ENCODE data around the gene RTN4R.
"Not testable (repeated sequence)": the region's sequence is repeated elsewhere in the genome, so short reads cannot be mapped to it uniquely, and the experiment has no call there.

RTN4R gene

GRCh38 chr22:20276468-20276867, 8.3 kb upstream of the RTN4R start:
- DNase-seq (ENCODE audit: low read depth), result no peak
- H3K4me3 ChIP-seq (replicated peaks; ENCODE audit: low read depth, low read length), result no peak overlapping the region
- TF ChIP-seq, protein P1, sequence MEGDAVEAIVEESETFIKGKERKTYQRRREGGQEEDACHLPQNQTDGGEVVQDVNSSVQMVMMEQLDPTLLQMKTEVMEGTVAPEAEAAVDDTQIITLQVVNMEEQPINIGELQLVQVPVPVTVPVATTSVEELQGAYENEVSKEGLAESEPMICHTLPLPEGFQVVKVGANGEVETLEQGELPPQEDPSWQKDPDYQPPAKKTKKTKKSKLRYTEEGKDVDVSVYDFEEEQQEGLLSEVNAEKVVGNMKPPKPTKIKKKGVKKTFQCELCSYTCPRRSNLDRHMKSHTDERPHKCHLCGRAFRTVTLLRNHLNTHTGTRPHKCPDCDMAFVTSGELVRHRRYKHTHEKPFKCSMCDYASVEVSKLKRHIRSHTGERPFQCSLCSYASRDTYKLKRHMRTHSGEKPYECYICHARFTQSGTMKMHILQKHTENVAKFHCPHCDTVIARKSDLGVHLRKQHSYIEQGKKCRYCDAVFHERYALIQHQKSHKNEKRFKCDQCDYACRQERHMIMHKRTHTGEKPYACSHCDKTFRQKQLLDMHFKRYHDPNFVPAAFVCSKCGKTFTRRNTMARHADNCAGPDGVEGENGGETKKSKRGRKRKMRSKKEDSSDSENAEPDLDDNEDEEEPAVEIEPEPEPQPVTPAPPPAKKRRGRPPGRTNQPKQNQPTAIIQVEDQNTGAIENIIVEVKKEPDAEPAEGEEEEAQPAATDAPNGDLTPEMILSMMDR (IDR thresholded peaks at IDR 0.05; ENCODE audit: low read length, missing control alignments), result no peak

GRCh38 chr22:20275836-20276235, 7.7 kb upstream of the RTN4R start:
- DNase-seq (ENCODE audit: low read depth), result no peak
- TF ChIP-seq, protein P1 (IDR thresholded peaks at IDR 0.05; ENCODE audit: low read length, missing control alignments), result no peak
- no peak overlapping the region for H3K4me3 ChIP-seq (replicated peaks; ENCODE audit: low read depth, low read length)

- not testable (repeated sequence) for DNase-seq (ENCODE audit: low read depth); H3K4me3 ChIP-seq (replicated peaks; ENCODE audit: low read depth, low read length)
These were observed 7.2 kb upstream of the RTN4R start for GRCh38 chr22:20275325-20275724.

DNA sequence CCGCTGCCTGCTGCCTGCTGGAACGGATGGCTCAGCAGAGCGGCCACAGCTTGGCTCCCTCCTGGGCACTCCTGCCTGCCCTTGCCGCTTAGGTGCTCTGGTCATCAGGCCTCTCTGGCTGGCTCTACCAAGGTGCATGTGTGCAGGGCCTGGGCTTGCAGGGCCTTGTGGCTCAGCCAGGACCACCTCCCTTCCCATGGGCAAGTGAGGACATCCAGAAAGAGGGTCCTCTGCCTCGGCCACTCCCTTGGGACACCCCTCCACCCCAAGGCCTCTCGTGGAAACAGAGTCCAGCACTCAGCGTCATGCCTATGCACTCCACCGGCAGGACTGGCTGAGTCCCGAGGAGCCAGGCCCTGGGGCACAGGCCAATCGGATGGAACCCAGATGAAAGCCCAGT, 6.3 kb upstream of the RTN4R start:
- not testable (repeated sequence) for DNase-seq (ENCODE audit: low read depth); H3K4me3 ChIP-seq (replicated peaks; ENCODE audit: low read depth, low read length)

- DNase-seq (ENCODE audit: low read depth), result no peak
- TF ChIP-seq, protein P1 (IDR thresholded peaks at IDR 0.05; ENCODE audit: low read length, missing control alignments), result no peak
- H3K4me3 ChIP-seq (replicated peaks; ENCODE audit: low read depth, low read length), result no peak overlapping the region
These were observed 5.7 kb upstream of the RTN4R start for GRCh38 chr22:20273758-20274181.

DNA sequence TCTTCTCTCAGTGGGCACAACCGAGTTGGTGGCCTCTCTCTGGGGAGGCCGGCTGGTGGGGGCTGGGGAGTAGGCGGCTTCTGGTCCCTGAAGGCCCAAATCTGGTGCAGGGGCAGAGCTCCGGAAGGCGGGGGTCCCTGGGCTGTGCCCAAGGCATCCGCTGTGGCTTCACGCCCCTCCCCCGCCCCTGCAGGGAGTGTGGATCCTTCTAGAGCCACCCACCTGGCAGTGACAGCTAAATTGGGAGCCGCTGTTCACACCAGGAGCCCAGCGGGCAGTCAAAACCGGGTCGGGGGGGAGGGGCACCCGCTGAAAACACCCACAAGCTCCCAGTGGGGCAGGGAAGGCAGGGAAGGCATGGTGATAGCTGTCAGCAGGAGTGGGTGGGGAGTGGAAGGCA, 4.6 kb upstream of the RTN4R start:
- no peak for DNase-seq (ENCODE audit: low read depth)
- TF ChIP-seq, protein P1 (IDR thresholded peaks at IDR 0.05; ENCODE audit: low read length, missing control alignments), result no peak

DNA sequence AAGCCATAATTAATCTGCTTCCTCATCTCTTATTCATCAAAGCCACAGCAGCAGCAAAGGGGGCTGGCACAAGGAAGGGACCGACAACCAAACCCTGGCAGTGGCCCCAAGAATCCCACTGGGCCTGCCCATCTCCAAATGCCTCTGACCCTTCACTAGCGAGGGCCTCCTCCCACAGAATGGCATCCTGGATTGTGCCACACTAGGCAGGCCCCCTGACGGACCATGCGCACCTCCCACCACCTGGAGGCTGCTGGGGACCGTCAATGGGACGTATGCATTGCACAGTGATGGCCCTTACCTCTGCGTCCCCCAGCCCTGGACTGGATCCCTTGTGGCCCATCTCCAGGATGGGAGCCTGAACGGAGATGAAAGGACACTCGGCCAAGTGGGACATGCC, 4.1 kb upstream of the RTN4R start:
- no peak for DNase-seq (ENCODE audit: low read depth)
- H3K4me3 ChIP-seq (replicated peaks; ENCODE audit: low read depth, low read length), result no peak overlapping the region
- TF ChIP-seq, protein P1 (IDR thresholded peaks at IDR 0.05; ENCODE audit: low read length, missing control alignments), result no peak

More for the DNA sequence above, 4.6 kb upstream of the RTN4R start:
- no peak overlapping the region for H3K4me3 ChIP-seq (replicated peaks; ENCODE audit: low read depth, low read length)

DNA sequence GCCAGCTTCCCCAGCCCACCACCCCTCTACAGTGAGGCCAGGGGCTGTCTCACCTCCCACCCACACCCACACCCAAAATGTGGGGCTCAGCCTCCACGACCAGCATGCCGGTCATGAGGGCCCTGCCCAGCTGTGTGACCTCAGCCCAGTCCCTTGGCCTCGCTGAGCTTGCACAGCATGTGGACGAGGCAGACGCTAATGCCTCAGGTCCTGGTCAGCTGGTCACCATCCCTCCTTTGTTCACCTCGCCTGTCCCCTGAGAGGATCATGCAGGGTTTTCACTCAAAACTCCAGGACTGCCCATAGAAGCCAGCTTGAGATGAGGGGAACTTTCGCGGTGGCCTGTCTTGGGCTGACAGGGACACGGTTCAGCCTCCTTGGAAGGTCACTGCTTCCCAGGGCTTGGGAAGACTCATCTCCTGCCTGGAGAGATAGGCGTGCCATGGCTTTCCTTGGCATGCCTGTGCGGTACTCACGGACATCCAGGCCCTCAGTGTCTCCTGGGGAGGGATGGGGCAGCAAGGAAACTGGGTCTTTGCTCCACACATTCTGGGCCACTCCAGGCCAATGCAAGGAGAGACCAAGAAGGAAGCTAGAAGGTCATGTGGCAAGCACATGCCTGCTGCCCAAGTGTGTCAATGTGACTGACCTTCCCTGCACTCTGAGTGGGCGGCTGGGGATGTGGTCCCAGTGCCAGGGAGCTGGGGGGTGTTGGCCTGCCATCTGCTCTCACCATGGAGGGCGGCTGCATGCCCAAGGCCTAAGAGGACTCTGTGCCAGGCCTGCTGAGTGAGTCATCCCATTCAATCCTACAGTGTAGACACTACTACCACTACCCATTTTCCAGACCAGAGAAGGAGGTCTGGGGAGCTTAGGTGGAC, 3.2 kb upstream of the RTN4R start:
- DNase-seq (ENCODE audit: low read depth), result no peak
- TF ChIP-seq, protein P1 (IDR thresholded peaks at IDR 0.05; ENCODE audit: low read length, missing control alignments), result no peak
- H3K4me3 ChIP-seq (replicated peaks; ENCODE audit: low read depth, low read length), result no peak overlapping the region

DNA sequence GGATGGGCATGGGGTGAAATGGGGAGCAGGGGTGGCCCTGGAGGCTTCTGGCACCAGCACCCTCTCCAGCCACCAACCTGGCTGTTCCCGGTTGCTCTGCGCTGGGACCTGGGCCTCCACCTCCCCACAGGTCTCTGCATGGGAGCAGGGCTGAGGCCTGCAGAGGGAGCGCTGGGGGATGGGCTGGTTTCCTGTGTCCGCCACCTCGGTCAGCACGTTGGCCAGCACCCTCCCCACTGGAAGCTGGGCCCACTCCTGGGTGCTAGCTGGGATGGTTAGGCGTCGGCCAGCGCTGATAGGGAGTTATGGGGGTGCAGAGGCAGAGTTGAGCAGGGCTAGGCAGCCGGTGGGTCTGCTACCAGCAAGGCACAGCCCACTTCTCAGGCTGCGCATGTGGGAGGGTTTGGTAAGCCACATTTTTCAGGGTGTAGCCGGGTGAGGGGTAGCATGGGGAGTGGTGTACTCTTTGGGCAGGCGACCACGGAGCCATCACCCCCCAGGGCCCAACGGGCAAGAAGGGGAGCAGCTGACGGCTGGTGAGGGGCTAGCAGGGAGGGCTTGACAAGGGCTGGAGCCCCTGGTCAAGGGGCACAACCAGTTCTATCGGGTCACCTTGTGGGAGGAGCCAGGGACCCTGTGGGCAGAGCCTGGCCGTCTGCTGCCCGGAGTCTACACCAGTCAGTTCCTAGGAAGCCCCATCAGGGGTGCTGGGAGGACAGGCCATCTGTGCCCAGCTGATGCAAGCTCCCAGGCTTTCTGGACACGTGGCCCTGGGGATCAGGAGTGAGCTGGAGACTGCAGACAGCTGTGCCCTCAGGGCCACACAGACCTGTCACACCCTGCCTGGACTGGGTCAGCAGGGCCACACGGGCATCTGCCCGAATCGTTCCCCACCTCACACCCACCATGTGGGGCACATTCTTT, 2.3 kb upstream of the RTN4R start:
- not testable (repeated sequence) for H3K4me3 ChIP-seq (replicated peaks; ENCODE audit: low read depth, low read length); DNase-seq (ENCODE audit: low read depth)

DNA sequence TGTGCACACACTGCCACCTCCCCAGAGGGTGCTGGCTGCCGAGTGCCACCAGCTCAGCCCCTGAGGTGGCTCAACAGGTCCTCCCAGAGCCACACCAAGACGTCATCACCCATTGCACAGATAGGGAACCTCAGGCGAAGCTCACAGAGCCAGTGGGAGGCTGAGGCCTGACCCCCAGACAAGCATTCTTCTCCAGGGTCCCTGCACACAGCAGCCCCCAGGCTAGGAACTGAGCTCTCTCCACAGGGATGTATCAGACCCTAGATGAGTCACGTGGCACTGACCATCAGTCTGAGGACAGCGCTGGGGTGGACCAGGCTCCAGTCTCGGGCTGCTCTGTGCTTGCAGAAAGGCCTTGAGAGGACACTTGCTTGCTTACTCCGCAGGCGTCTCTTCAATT, 1.6 kb upstream of the RTN4R start:
- DNase-seq (ENCODE audit: low read depth); H3K4me3 ChIP-seq (replicated peaks; ENCODE audit: low read depth, low read length): not testable (repeated sequence)

DNA sequence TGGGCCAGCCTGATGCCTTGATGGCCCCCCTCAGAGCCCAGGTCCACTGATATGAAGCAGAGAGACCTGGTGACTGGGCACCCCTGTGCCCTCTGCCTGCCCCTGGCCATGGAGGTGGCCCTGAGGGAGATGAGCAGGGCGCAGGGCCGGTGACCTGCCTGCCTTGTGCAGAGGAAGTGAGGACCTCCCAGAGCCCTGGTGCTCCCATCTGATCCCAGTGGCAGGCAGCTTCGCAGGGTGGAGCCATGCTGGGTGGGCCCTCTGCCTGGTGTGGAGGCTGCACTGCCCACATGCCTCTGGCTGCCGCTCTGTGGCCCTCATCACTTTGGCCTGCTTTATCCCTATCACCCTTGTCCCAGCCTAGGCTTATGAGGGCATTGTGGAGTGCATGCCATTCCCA, 1.1 kb upstream of the RTN4R start:
- not testable (repeated sequence) for H3K4me3 ChIP-seq (replicated peaks; ENCODE audit: low read depth, low read length); DNase-seq (ENCODE audit: low read depth)

Measured in fibroblast of pulmonary artery (primary cell).